Measurements from ENCODE around the gene CDC42SE2. TPM values are rescaled to one million over a fixed set of nuclear protein-coding genes. Genes with fewer than 3 reads are reported as not detected.

CDC42SE2 gene
- total RNA-seq, 1 experiment from 2014 or later, result 46.1 TPM

GRCh38 chr5:131245312-131245711 lies 18.5 kb upstream of the CDC42SE2 start:
- BruUV-seq (replicated peaks), result no TSS peak
- in situ Hi-C loops (cut with HindIII; ENCODE audit: low pct_unique_long_range_greater_than_20kb, low sequenced_read_pairs), result no loop called here
- no peak for DNase-seq (ENCODE audit: low read depth, low spot score)
- Histone ChIP-seq H3K27me3 (ENCODE audit: control insufficient read depth, insufficient read depth, low read length) (no peaks in the 10 kb centered on the region), H3K4me1 (ENCODE audit: control insufficient read depth, insufficient read depth, low read length) (0 out of 2 replicates have a peak, but pooled peaks cover 2% of the 10 kb centered on the region), H3K36me3 (ENCODE audit: control insufficient read depth, insufficient read depth, low read length) (no peaks in the 10 kb centered on the region), H3K9me3 (ENCODE audit: control insufficient read depth, insufficient read depth, low read depth, low read length) (peaks cover 5% of the 10 kb centered on the region; the same call in 1 of the 2 replicates), H3K27ac (ENCODE audit: low read length) (no peak overlapping the region), H3K4me3 (ENCODE audit: low read depth in 2 of 2, low read length in 2 of 2) (no peak overlapping the region)
- ChIA-PET CTCF (no interaction called here), POLR2A (no interaction called here)
- TF ChIP-seq CTCF (IDR thresholded peaks at IDR 0.05) (no peak), SIN3A (IDR thresholded peaks at IDR 0.05; ENCODE audit: borderline replicate concordance, insufficient read depth, low read depth, low read length) (no peak), REST (IDR thresholded peaks at IDR 0.05; ENCODE audit: insufficient read depth in 1 of 2, low read depth in 2 of 2, low read length in 1 of 2) (no peak), POLR2AphosphoS5 (IDR thresholded peaks at IDR 0.05; ENCODE audit: low read depth, low read length) (no peak), TCF7L2 (IDR thresholded peaks at IDR 0.05; ENCODE audit: low read depth, low read length) (no peak)
- intact Hi-C loops (cut with micrococcal nuclease; ENCODE audit: unreplicated experiment), result no loop called here
- ATAC-seq, result no peak

GRCh38 chr5:131245948-131246347 lies 17.9 kb upstream of the CDC42SE2 start:
- in situ Hi-C loops (cut with HindIII; ENCODE audit: low pct_unique_long_range_greater_than_20kb, low sequenced_read_pairs) (no loop called here), intact Hi-C loops (cut with micrococcal nuclease; ENCODE audit: unreplicated experiment) (no loop called here)
- no peak overlapping the region for H3K27ac ChIP-seq (ENCODE audit: low read length)
- no peaks in the 10 kb centered on the region for H3K27me3 ChIP-seq (ENCODE audit: control insufficient read depth, insufficient read depth, low read length)
- no peaks in the 10 kb centered on the region for H3K4me1 ChIP-seq (ENCODE audit: control insufficient read depth, insufficient read depth, low read length)
- ChIA-PET POLR2A (no interaction called here), CTCF (no interaction called here)
- H3K9me3 ChIP-seq (ENCODE audit: control insufficient read depth, insufficient read depth, low read depth, low read length), result peaks cover 5% of the 10 kb centered on the region; the same call in 1 of the 2 replicates
- H3K36me3 ChIP-seq (ENCODE audit: control insufficient read depth, insufficient read depth, low read length), result no peaks in the 10 kb centered on the region
- TF ChIP-seq CTCF (IDR thresholded peaks at IDR 0.05) (no peak), REST (IDR thresholded peaks at IDR 0.05; ENCODE audit: insufficient read depth in 1 of 2, low read depth in 2 of 2, low read length in 1 of 2) (no peak)
- ATAC-seq, result no peak
- no peak overlapping the region for H3K4me3 ChIP-seq (ENCODE audit: low read depth in 2 of 2, low read length in 2 of 2)
- no TSS peak for BruUV-seq (replicated peaks)
- no peak for DNase-seq (ENCODE audit: low read depth, low spot score)
